ENCODE data around the gene TOX3.

The TOX3 gene

DNA sequence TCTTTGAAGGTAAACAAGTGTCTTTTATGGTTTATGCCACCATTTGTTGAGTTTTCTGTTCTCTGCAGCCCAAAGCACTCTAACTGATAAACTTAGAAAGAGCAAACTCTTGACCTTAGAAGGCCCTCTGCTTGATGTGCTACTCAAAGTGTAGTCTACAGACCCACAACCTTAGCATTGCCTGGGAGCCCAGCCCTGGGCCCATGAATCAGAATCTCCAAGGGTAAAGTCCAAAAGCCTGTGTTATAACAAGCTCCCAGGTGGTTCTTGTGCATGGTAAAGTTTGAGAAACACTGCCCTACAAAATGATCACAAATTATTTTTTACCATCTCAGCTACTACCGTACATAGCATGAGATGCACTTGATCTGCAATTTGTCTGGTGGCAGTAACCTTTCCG lies 6.0 kb downstream of the TOX3 start:
- Histone ChIP-seq H3K23ac (ENCODE audit: low read length) (no peak overlapping the region), H3K79me1 (ENCODE audit: low read length) (no peaks in the 10 kb centered on the region), H2AFZ (ENCODE audit: insufficient read depth, low read length, poor library complexity) (no peak overlapping the region), H3K4me2 (ENCODE audit: low read length) (no peak overlapping the region), H4K12ac (ENCODE audit: low read depth, low read length) (no peak overlapping the region), H3K4me1 (ENCODE audit: control insufficient read depth in 1 of 2, insufficient read depth in 2 of 2, low read length in 2 of 2) (peaks cover 3 to 5% of the 10 kb centered on the region in 2 experiments), H3K18ac (ENCODE audit: low read length) (no peak overlapping the region), H4K8ac (ENCODE audit: low read depth, low read length) (no peak overlapping the region), H3K79me2 (ENCODE audit: control insufficient read depth, insufficient read depth, low read length, poor library complexity) (no peaks in the 10 kb centered on the region), H4K91ac (ENCODE audit: low read depth, low read length) (no peak overlapping the region), H3K27me3 (ENCODE audit: insufficient read depth, low read length) (peaks cover 10% of the 10 kb centered on the region), H3K9me3 (ENCODE audit: insufficient read depth, low read depth, low read length) (no peaks in the 10 kb centered on the region), H3K4ac (ENCODE audit: low read depth, low read length) (no peak overlapping the region), H2BK120ac (ENCODE audit: insufficient read depth, low read length, poor library complexity) (no peak overlapping the region), H3K27ac (ENCODE audit: low read depth, low read length) (no peak overlapping the region), H2BK12ac (ENCODE audit: low read length) (no peak overlapping the region), H3K4me3 (ENCODE audit: low read depth, low read length) (no peak overlapping the region), H3K36me3 (ENCODE audit: control insufficient read depth in 1 of 2, insufficient read depth in 2 of 2, low read length in 2 of 2) (no peaks in the 10 kb centered on the region), H2AK5ac (ENCODE audit: low read length) (no peak overlapping the region), H2BK5ac (ENCODE audit: low read depth, low read length, poor library complexity) (no peak overlapping the region), H3K14ac (ENCODE audit: low read length) (no peak overlapping the region), H3K9ac (ENCODE audit: low read length) (no peak overlapping the region)
- WGBS (ENCODE audit: extremely low coverage, insufficient coverage, insufficient read length): no CpG with 5 or more reads among the region's 2 CpGs
- DNase-seq: no peak

DNA sequence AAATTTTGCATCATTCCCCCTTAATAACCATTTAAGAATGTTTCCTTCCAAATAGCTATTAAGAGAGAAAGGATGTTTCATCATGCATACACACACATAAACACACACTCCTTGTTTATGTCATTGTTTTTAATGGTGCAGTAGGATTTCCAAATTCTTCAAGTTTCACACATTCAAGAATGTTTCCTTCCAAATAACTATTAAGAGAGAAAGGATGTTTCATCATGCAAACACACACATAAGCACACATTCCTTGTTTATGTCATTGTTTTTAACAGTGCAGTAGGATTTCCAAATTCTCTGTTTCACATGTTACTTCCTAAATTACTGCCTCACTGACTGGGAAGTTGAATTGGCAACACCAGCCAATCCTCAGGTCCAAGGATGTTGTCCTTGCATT lies 7.8 kb downstream of the TOX3 start:
- Histone ChIP-seq H3K23ac (ENCODE audit: low read length) (peak overlapping the region; percentile 90), H3K14ac (ENCODE audit: low read length) (no peak overlapping the region), H3K4ac (ENCODE audit: low read depth, low read length) (no peak overlapping the region), H2BK120ac (ENCODE audit: insufficient read depth, low read length, poor library complexity) (no peak overlapping the region), H2BK5ac (ENCODE audit: low read depth, low read length, poor library complexity) (no peak overlapping the region), H3K79me2 (ENCODE audit: control insufficient read depth, insufficient read depth, low read length, poor library complexity) (no peaks in the 10 kb centered on the region), H3K36me3 (ENCODE audit: control insufficient read depth in 1 of 2, insufficient read depth in 2 of 2, low read length in 2 of 2) (no peaks in the 10 kb centered on the region), H3K79me1 (ENCODE audit: low read length) (no peaks in the 10 kb centered on the region), H3K27me3 (ENCODE audit: insufficient read depth, low read length) (no peaks in the 10 kb centered on the region), H3K27ac (ENCODE audit: low read depth, low read length) (no peak overlapping the region), H3K4me1 (ENCODE audit: control insufficient read depth in 1 of 2, insufficient read depth in 2 of 2, low read length in 2 of 2) (no peaks in the 10 kb centered on the region), H3K9me3 (ENCODE audit: insufficient read depth, low read depth, low read length) (no peaks in the 10 kb centered on the region), H2AK5ac (ENCODE audit: low read length) (no peak overlapping the region), H3K4me3 (ENCODE audit: low read depth, low read length) (no peak overlapping the region), H2BK12ac (ENCODE audit: low read length) (no peak overlapping the region), H2AFZ (ENCODE audit: insufficient read depth, low read length, poor library complexity) (no peak overlapping the region), H3K4me2 (ENCODE audit: low read length) (no peak overlapping the region), H4K12ac (ENCODE audit: low read depth, low read length) (no peak overlapping the region), H4K8ac (ENCODE audit: low read depth, low read length) (no peak overlapping the region), H4K91ac (ENCODE audit: low read depth, low read length) (no peak overlapping the region), H3K9ac (ENCODE audit: low read length) (no peak overlapping the region), H3K18ac (ENCODE audit: low read length) (no peak overlapping the region)
- DNase-seq: no peak

DNA sequence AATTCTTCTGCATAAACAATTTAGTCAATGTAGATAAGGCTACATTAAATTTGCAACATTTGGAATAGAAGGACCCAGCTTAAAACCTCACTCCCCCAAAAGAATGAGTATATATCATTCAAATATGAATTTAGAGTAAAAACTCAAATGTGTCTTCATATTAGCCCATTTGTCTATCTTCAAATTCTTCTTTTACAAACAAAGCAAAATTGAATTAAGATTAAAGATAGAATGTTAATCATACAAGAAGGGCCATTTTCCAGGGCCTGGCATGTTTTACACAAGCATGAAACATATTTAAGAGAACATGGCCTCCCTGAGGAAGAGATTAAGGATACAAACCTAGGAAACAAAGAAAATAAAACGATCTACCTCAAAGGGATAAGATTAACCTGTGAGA lies 8.4 kb downstream of the TOX3 start:
- Histone ChIP-seq H3K27ac (ENCODE audit: low read depth, low read length) (no peak overlapping the region), H3K79me2 (ENCODE audit: control insufficient read depth, insufficient read depth, low read length, poor library complexity) (no peaks in the 10 kb centered on the region), H3K9me3 (ENCODE audit: insufficient read depth, low read depth, low read length) (no peaks in the 10 kb centered on the region), H3K4me1 (ENCODE audit: control insufficient read depth in 1 of 2, insufficient read depth in 2 of 2, low read length in 2 of 2) (no peaks in the 10 kb centered on the region), H4K8ac (ENCODE audit: low read depth, low read length) (no peak overlapping the region), H3K4me3 (ENCODE audit: low read depth, low read length) (no peak overlapping the region), H3K36me3 (ENCODE audit: control insufficient read depth in 1 of 2, insufficient read depth in 2 of 2, low read length in 2 of 2) (no peaks in the 10 kb centered on the region), H4K91ac (ENCODE audit: low read depth, low read length) (no peak overlapping the region), H2BK120ac (ENCODE audit: insufficient read depth, low read length, poor library complexity) (no peak overlapping the region), H2AFZ (ENCODE audit: insufficient read depth, low read length, poor library complexity) (no peak overlapping the region), H3K4me2 (ENCODE audit: low read length) (no peak overlapping the region), H2BK12ac (ENCODE audit: low read length) (no peak overlapping the region), H2AK5ac (ENCODE audit: low read length) (no peak overlapping the region), H3K18ac (ENCODE audit: low read length) (no peak overlapping the region), H3K14ac (ENCODE audit: low read length) (no peak overlapping the region), H3K79me1 (ENCODE audit: low read length) (no peaks in the 10 kb centered on the region), H3K4ac (ENCODE audit: low read depth, low read length) (no peak overlapping the region), H4K12ac (ENCODE audit: low read depth, low read length) (no peak overlapping the region), H3K23ac (ENCODE audit: low read length) (no peak overlapping the region), H3K9ac (ENCODE audit: low read length) (no peak overlapping the region), H3K27me3 (ENCODE audit: insufficient read depth, low read length) (no peaks in the 10 kb centered on the region), H2BK5ac (ENCODE audit: low read depth, low read length, poor library complexity) (no peak overlapping the region)
- no peak for DNase-seq
- no CpG with 5 or more reads among the region's 1 CpG for WGBS (ENCODE audit: extremely low coverage, insufficient coverage, insufficient read length)

DNA sequence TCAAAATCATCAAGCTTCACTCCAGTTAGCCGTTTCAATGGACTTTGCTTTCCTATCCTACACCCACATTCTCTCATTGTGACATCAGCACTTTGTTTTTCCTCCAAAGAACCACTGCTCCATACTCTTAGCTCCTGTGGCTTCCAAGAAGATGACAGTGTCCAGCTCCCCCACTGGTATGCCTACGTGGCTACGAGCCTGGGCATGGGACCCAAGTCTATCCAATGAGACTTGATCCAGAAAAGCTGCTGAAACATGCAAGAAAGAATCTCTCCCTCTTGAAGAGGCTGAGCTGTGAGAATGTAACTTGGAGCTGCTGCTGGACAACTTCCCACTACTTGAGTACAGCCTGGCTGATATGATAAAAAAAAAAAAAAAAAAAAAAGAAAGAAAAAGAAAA lies 9.4 kb downstream of the TOX3 start:
- no peaks in the 10 kb centered on the region for H3K27me3 ChIP-seq (ENCODE audit: insufficient read depth, low read length)
- no peak overlapping the region for H3K27ac ChIP-seq (ENCODE audit: low read depth, low read length)
- no peak overlapping the region for H4K91ac ChIP-seq (ENCODE audit: low read depth, low read length)
- no peak overlapping the region for H2BK12ac ChIP-seq (ENCODE audit: low read length)
- no peak overlapping the region for H2BK120ac ChIP-seq (ENCODE audit: insufficient read depth, low read length, poor library complexity)
- H4K8ac ChIP-seq (ENCODE audit: low read depth, low read length): no peak overlapping the region
- H3K36me3 ChIP-seq (ENCODE audit: control insufficient read depth in 1 of 2, insufficient read depth in 2 of 2, low read length in 2 of 2): no peaks in the 10 kb centered on the region
- no peak overlapping the region for H3K23ac ChIP-seq (ENCODE audit: low read length)
- no peak for DNase-seq
- no peak overlapping the region for H3K18ac ChIP-seq (ENCODE audit: low read length)
- H3K4me1 ChIP-seq (ENCODE audit: control insufficient read depth in 1 of 2, insufficient read depth in 2 of 2, low read length in 2 of 2): no peaks in the 10 kb centered on the region
- no peak overlapping the region for H3K14ac ChIP-seq (ENCODE audit: low read length)
- H2AK5ac ChIP-seq (ENCODE audit: low read length): no peak overlapping the region
- no peak overlapping the region for H3K4ac ChIP-seq (ENCODE audit: low read depth, low read length)
- H2BK5ac ChIP-seq (ENCODE audit: low read depth, low read length, poor library complexity): no peak overlapping the region
- no peak overlapping the region for H3K4me2 ChIP-seq (ENCODE audit: low read length)
- no peak overlapping the region for H2AFZ ChIP-seq (ENCODE audit: insufficient read depth, low read length, poor library complexity)
- H3K79me1 ChIP-seq (ENCODE audit: low read length): no peaks in the 10 kb centered on the region
- H3K9me3 ChIP-seq (ENCODE audit: insufficient read depth, low read depth, low read length): no peaks in the 10 kb centered on the region
- H4K12ac ChIP-seq (ENCODE audit: low read depth, low read length): no peak overlapping the region
- H3K9ac ChIP-seq (ENCODE audit: low read length): no peak overlapping the region
- WGBS (ENCODE audit: extremely low coverage, insufficient coverage, insufficient read length): no CpG with 5 or more reads among the region's 3 CpGs
- no peaks in the 10 kb centered on the region for H3K79me2 ChIP-seq (ENCODE audit: control insufficient read depth, insufficient read depth, low read length, poor library complexity)
- H3K4me3 ChIP-seq (ENCODE audit: low read depth, low read length): no peak overlapping the region

DNA sequence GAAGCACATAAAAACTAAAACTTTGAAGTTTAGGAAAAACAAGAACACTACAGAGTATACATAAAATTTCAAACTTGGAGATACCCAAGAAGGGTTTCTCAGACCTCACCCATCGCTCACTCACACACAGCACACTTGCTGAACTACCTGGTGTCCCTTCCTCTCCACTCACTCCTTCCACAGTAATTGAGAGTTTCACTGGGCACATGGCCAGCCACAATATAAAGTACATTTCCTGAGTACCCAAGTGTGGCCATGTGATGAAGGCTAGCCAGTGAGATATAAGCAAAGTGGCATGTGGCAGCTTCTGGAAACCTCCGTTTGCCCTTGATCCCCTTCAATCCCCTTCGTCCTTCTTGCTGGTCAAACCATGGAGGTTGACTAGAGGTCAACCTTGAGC lies 11.9 kb downstream of the TOX3 start:
- Histone ChIP-seq H3K36me3 (ENCODE audit: control insufficient read depth in 1 of 2, insufficient read depth in 2 of 2, low read length in 2 of 2) (no peaks in the 10 kb centered on the region), H3K14ac (ENCODE audit: low read length) (no peak overlapping the region), H2BK12ac (ENCODE audit: low read length) (no peak overlapping the region), H3K9me3 (ENCODE audit: insufficient read depth, low read depth, low read length) (peaks cover 2% of the 10 kb centered on the region), H2AFZ (ENCODE audit: insufficient read depth, low read length, poor library complexity) (no peak overlapping the region), H4K91ac (ENCODE audit: low read depth, low read length) (no peak overlapping the region), H3K4me2 (ENCODE audit: low read length) (no peak overlapping the region), H3K4me1 (ENCODE audit: control insufficient read depth in 1 of 2, insufficient read depth in 2 of 2, low read length in 2 of 2) (no peaks in the 10 kb centered on the region), H4K12ac (ENCODE audit: low read depth, low read length) (no peak overlapping the region), H3K27ac (ENCODE audit: low read depth, low read length) (no peak overlapping the region), H4K8ac (ENCODE audit: low read depth, low read length) (no peak overlapping the region), H3K4ac (ENCODE audit: low read depth, low read length) (no peak overlapping the region), H2BK120ac (ENCODE audit: insufficient read depth, low read length, poor library complexity) (no peak overlapping the region), H2AK5ac (ENCODE audit: low read length) (no peak overlapping the region), H3K4me3 (ENCODE audit: low read depth, low read length) (no peak overlapping the region), H3K18ac (ENCODE audit: low read length) (no peak overlapping the region), H3K79me2 (ENCODE audit: control insufficient read depth, insufficient read depth, low read length, poor library complexity) (no peaks in the 10 kb centered on the region), H3K79me1 (ENCODE audit: low read length) (no peaks in the 10 kb centered on the region), H3K23ac (ENCODE audit: low read length) (no peak overlapping the region), H3K27me3 (ENCODE audit: insufficient read depth, low read length) (no peaks in the 10 kb centered on the region), H2BK5ac (ENCODE audit: low read depth, low read length, poor library complexity) (no peak overlapping the region), H3K9ac (ENCODE audit: low read length) (no peak overlapping the region)
- WGBS (ENCODE audit: extremely low coverage, insufficient coverage, insufficient read length): no CpG with 5 or more reads among the region's 3 CpGs
- DNase-seq: no peak
